LNCAP (cell line): Measurements from ENCODE around the gene PPIL6.

Experiments
- TF ChIP-seq, protein P1 (sequence below): fragments of 450-650 bp; IDR thresholded peaks from 2 replicates; pipeline ENCODE4 v1.5.1; 2017; ENCODE audit warnings: mild to moderate bottlenecking

The PPIL6 gene

DNA sequence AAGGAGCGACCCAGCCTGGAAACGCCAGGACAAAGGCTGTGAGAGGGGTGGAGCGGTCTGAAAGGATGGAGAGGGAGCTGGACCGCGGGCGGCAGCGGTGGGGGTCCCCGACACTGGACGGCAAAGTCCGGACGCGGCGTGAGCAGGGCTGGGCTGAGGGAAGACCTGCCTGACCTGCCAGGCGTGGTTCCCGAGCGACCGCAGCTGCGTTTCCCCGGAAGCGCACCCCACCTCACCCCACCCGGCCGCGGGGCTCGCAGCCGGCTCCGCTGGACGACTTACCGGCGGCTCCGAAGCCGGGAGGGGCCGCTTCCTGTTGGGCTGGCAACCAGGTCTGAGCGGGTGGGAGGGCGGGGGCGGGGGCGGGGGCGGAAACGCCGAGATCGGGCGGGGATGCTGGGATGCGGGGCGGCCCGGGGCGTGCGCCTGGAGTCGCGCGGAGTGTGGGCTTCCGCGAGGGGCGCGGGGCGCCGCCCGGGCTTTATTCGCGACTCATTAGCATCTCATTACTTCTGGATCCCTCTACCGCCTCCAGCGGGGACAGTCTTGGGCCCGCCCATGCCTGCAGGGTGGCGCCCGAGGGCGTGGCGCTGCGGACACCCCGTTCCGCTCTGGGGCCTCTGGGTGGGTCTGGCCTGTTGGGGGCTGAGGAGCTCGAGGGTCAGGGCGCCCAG, 15.1 kb upstream of the PPIL6 start, which contains the start of gene MICAL1:
MICAL1 (minus strand) TSS at position 336 of the 674 bp plus-strand sequence. CDS start 1,576 bp downstream, outside the sequence.
- TF ChIP-seq, protein P1, sequence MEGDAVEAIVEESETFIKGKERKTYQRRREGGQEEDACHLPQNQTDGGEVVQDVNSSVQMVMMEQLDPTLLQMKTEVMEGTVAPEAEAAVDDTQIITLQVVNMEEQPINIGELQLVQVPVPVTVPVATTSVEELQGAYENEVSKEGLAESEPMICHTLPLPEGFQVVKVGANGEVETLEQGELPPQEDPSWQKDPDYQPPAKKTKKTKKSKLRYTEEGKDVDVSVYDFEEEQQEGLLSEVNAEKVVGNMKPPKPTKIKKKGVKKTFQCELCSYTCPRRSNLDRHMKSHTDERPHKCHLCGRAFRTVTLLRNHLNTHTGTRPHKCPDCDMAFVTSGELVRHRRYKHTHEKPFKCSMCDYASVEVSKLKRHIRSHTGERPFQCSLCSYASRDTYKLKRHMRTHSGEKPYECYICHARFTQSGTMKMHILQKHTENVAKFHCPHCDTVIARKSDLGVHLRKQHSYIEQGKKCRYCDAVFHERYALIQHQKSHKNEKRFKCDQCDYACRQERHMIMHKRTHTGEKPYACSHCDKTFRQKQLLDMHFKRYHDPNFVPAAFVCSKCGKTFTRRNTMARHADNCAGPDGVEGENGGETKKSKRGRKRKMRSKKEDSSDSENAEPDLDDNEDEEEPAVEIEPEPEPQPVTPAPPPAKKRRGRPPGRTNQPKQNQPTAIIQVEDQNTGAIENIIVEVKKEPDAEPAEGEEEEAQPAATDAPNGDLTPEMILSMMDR: 0 out of 2 replicates have a peak, but pooled peaks have one; percentile 15

DNA sequence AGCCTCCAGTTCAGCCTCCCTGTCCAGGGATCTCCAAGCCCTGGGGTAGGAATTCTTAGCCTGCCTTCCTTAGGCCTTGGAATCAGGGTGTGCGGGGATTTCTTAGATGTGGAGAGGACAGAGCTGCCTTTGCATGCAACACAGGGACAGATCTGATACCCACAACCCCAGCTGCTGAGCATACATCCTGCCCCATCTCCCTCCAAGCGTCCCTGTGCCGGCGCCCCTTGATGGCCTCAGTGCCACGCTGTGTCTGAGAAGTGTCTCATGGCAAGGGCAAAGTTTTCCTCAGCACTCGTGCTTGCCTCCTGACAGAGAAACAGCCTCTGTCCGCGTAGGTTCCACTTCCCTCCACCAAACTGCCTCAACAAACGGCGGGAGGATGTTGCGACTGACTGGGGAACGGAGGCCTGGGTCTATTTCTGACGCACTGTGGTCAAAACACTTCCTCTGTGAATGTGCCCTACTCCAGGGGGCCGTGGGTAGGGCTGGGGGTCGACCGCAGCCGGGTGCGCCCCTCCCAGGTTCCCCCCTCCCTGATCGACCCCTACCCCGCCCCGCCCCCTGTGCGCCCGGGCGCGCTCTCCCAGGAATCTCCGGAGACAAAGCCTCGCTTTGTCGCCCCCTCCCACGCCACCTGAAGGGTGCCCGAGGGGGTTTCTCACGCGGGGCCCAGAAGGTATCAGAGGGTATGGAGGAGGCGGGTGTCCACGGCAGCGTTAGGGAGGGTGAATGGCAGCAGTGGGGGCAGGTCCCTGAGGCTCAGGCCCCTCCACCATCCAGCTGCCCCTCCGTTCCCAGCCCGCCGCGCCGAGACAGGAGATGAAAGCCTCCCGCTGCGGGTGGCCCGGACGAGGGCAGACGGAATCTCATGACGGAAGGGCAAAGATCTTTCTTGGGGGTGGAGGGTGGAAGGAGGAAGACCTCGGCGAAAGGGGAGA, 14.3 kb upstream of the PPIL6 start:
- TF ChIP-seq, protein P1: no peak

DNA sequence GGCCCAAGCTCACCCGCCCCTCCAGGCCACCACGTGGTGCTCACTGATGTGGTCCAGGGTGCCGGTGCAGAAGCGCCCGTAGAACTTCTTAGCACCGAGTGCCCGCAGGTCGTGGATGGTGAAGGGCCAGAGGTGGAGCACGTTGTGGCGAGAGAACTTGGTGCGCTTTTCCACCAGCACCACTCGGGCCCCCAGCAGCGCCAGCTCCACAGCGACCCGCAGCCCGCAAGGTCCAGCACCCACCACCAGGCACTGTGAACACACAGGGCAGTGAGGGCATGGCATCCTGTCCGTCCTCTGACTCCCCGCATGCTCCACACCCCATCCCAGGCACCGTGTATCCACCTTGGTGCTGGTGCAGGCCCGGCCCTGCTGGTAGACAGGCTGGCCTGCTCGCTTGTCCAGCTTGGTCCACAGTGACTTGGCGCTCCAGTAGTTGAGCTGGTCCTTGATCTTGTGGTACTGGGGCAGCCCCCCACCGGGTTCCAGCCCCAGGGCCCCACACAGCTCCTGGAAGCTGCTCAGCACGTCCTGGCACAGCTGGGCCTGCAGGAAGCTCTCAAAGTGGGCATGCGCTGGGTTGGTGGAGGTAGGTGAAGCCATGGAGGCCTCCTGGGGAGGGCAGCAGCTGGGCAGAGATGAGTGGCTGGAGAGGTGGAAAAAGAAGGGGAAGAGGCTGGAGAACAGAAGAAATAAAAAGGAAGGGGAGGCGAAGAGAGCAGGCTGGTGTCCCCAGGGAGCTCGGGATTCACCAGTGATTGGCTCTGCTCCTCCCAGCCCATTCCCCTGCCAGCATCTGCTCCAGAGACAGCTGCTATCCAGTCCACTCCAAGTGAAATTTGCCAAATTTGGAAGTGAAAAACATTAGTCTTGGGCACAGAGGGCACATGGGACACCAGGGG, 13.4 kb upstream of the PPIL6 start:
- TF ChIP-seq, protein P1: no peak

DNA sequence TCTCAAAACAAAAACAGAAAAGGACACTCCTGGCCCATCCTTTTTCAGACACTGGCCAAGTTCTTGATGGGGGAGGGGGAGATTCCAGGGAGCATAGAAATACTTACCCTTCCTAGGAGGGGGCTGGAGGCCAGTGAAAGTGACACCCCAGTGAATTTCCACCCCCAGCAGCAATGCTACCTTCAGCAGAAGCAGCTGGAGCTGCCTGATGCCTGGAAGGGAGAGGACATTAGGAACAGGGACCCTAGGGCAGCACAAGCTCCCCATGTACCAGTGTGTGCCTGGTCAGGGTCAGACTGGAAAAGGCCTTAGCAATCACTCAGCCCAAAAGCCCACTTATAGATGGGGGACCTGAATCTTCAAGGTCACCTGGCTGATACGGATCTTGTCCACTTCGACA, 12.7 kb upstream of the PPIL6 start:
- TF ChIP-seq, protein P1: no peak

DNA sequence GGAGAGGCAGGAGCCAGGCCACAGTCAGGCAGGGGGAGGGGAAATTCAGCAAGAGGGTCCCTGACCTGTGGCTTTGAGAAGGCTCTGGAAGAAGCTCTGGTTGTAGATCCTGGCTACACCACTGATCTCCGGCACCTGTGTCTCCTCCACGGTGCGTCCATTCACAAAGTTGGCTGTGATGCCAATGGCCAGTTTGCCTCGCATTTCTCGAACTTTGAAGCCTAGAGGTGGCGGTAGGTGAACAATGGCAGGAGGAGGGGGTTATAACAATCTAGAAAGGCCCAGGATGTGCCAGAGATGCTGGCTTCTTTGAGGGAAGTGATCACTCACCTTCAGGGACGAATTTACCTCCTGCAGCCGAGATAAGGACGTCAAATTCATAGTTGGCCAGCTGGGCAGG, 11.8 kb upstream of the PPIL6 start:
- TF ChIP-seq, protein P1: no peak

DNA sequence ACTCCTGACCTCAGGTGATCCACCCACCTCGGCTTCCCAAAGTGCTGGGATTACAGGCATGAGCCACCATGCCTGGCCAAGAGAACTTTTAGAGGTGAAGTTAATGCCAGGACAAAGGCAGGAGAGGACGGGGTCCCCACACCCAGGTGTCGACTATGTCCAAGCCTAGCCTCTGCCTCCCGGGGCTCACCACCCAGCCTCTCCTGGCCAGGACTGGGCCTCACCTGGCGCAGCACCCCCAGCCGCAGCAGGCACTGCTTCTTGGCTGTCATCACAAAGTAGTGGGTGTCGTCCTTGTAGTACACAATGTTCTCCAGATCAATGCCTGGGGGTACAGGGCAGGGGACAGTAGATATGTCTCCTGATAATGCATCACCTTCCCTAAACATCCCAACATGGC, 10.9 kb upstream of the PPIL6 start:
- TF ChIP-seq, protein P1: no peak

DNA sequence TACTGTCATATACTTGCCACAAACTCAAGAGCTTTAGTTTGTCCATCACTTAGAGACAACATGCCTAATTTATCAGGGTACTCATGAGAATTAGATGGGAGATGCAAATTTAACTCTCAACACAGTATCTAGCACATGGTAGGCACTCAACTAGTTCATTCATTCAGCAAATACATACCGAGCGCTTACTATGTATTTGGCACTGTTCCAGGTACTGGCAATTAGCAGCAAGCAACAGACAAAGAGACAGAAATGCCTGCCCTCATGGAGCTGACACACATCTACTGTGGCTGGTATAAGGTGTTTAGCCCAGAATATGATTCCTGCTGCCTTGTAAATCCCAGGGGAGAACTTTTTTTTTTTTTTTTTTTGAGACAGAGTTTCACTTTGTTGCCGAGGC, 10.4 kb upstream of the PPIL6 start:
- TF ChIP-seq, protein P1: no peak
